ENCODE data around the gene ZNF337. TPM values are rescaled to one million over a fixed set of nuclear protein-coding genes. Genes with fewer than 3 reads are reported as not detected.
"Not testable (repeated sequence)": the region's sequence is repeated elsewhere in the genome, so short reads cannot be mapped to it uniquely, and the experiment has no call there.

Gene ZNF337
- total RNA-seq, 2 donors from 2014 or later, result 10.2 to 13.7 TPM

- no peak for DNase-seq
- H3K9me3 ChIP-seq, result peaks cover 0 to 5% (median 2%) of the 10 kb centered on the region in 3 donors
- H3K4me3 ChIP-seq, result no peak overlapping the region
- no peaks in the 10 kb centered on the region for H3K27me3 ChIP-seq
- H3K36me3 ChIP-seq (replicated peaks in 1 of 2; ENCODE audit: insufficient read depth in 1 of 2, low read depth in 2 of 2), result no peaks in the 10 kb centered on the region
- H3K4me1 ChIP-seq, result no peaks in the 10 kb centered on the region
- no peak for ATAC-seq
- no peak overlapping the region for H3K27ac ChIP-seq
- TF ChIP-seq CTCF (IDR thresholded peaks at IDR 0.05) (no peak), POLR2A (IDR thresholded peaks at IDR 0.05) (no peak)
- intact Hi-C loops (cut with DNase I), result no loop called here
These were observed 29.0 kb upstream of the ZNF337 start for GRCh38 chr20:25725639-25726038.

- no peak for ATAC-seq
- no peak overlapping the region for H3K27ac ChIP-seq
These were observed 27.3 kb upstream of the ZNF337 start for GRCh38 chr20:25723975-25724374.

GRCh38 chr20:25720285-25720684 lies 23.6 kb upstream of the ZNF337 start:
- DNase-seq (no peak), ATAC-seq (no peak)
- peaks cover 0 to 5% (median 2%) of the 10 kb centered on the region in 3 donors for H3K9me3 ChIP-seq
- 88 to 96% methylated on average over 6 to 7 of the region's 7 CpGs for WGBS, 2 donors
- no peaks in the 10 kb centered on the region for H3K27me3 ChIP-seq
- TF ChIP-seq CTCF (IDR thresholded peaks at IDR 0.05), result no peak
- TF ChIP-seq POLR2A (IDR thresholded peaks at IDR 0.05), result no peak
- H3K27ac ChIP-seq, result no peak overlapping the region
- no peaks in the 10 kb centered on the region for H3K4me1 ChIP-seq
- no peaks in the 10 kb centered on the region for H3K36me3 ChIP-seq (replicated peaks in 1 of 2; ENCODE audit: insufficient read depth in 1 of 2, low read depth in 2 of 2)
- H3K4me3 ChIP-seq, result no peak overlapping the region
- intact Hi-C loops (cut with DNase I), result no loop called here

More at GRCh38 chr20:25723975-25724374, 27.3 kb upstream of the ZNF337 start:
- H3K27me3 ChIP-seq, result no peaks in the 10 kb centered on the region
- H3K9me3 ChIP-seq, result peaks cover 0 to 5% (median 2%) of the 10 kb centered on the region in 3 donors
- whole genome bisulfite sequencing, 2 donors, result 58% methylated on average over 2 of the region's 2 CpGs
- no peaks in the 10 kb centered on the region for H3K36me3 ChIP-seq (replicated peaks in 1 of 2; ENCODE audit: insufficient read depth in 1 of 2, low read depth in 2 of 2)
- H3K4me1 ChIP-seq, result no peaks in the 10 kb centered on the region
- no peak for DNase-seq
- intact Hi-C loops (cut with DNase I), result no loop called here
- TF ChIP-seq POLR2A (IDR thresholded peaks at IDR 0.05) (no peak), CTCF (IDR thresholded peaks at IDR 0.05) (no peak)
- H3K4me3 ChIP-seq, result no peak overlapping the region

- intact Hi-C loops (cut with DNase I); H3K27ac ChIP-seq; DNase-seq; H3K4me1 ChIP-seq; H3K4me3 ChIP-seq; ATAC-seq; H3K36me3 ChIP-seq (replicated peaks in 1 of 2; ENCODE audit: insufficient read depth in 1 of 2, low read depth in 2 of 2); H3K27me3 ChIP-seq; H3K9me3 ChIP-seq: not testable (repeated sequence)
- 83 to 89% methylated on average over 14 to 17 of the region's 20 CpGs for WGBS, 2 donors
These were observed 22.5 kb upstream of the ZNF337 start for GRCh38 chr20:25718896-25719809.

- ATAC-seq (no peak), DNase-seq (no peak)
- H3K27ac ChIP-seq, result no peak overlapping the region
- H3K27me3 ChIP-seq, result no peaks in the 10 kb centered on the region
- no peaks in the 10 kb centered on the region for H3K36me3 ChIP-seq (replicated peaks in 1 of 2; ENCODE audit: insufficient read depth in 1 of 2, low read depth in 2 of 2)
- intact Hi-C loops (cut with DNase I), result no loop called here
- H3K4me1 ChIP-seq, result no peaks in the 10 kb centered on the region
- TF ChIP-seq POLR2A (IDR thresholded peaks at IDR 0.05), result no peak
- no peak for TF ChIP-seq CTCF (IDR thresholded peaks at IDR 0.05)
- H3K9me3 ChIP-seq, result peaks cover 0 to 3% (median 0%) of the 10 kb centered on the region in 3 donors
- no peak overlapping the region for H3K4me3 ChIP-seq
These were observed 11.0 kb upstream of the ZNF337 start for GRCh38 chr20:25707695-25708094.
